Ascending aorta (tissue), 2 donors: ENCODE results near the gene ZC3H7A. TPM values are rescaled to one million over a fixed set of nuclear protein-coding genes. Genes with fewer than 3 reads are reported as not detected.

ENCODE experiments used
- DNase-seq, 2 donors: peaks; one replicate each; pipeline ENCODE4 v3.0.0-alpha.2; 2019; ENCODE audit warnings: low spot score in 2 of 2
- H3K27ac ChIP-seq, 2 donors: fragments of 200-600 bp; sonication (generic); one replicate each; pipeline ENCODE4 v1.5.1; 2016 to 2017; ENCODE audit warnings: mild to moderate bottlenecking in 1 of 2
- H3K27me3 ChIP-seq: fragments of 200-600 bp; sonication (generic); one replicate; pipeline ENCODE4 v1.5.1; 2017
- H3K36me3 ChIP-seq, 2 donors: fragments of 200-600 bp; sonication (generic); one replicate each; pipeline ENCODE4 v1.5.1; 2016
- H3K4me1 ChIP-seq, 2 donors: fragments of 200-600 bp; sonication (generic); one replicate each; pipeline ENCODE4 v1.5.1; 2016 to 2017; ENCODE audit warnings: mild to moderate bottlenecking in 1 of 2
- H3K4me3 ChIP-seq, 2 donors: fragments of 200-600 bp; sonication (generic); one replicate each; pipeline ENCODE4 v1.5.1; 2016 to 2017; ENCODE audit warnings: mild to moderate bottlenecking in 1 of 2
- H3K9me3 ChIP-seq, 2 donors: fragments of 200-600 bp; sonication (generic); one replicate each; pipeline ENCODE4 v1.5.1; 2016
- CTCF ChIP-seq, 3 experiments: fragments of 200-600 bp in 2 of 3; fragments of 450-650 bp in 1 of 3; sonication (generic) in 2 of 3; IDR thresholded peaks; one replicate each; pipeline ENCODE4 v1.5.1; 2016 to 2019; ENCODE audit warnings: antibody characterized with exemption in 3 of 3, mild to moderate bottlenecking in 1 of 3, moderate library complexity in 1 of 3
- intact Hi-C: fragments of 100-400 bp; cut with DNase I; formaldehyde crosslinking; loops from one replicate; pipeline ENCODE4 v1.15.1; 2023
- total RNA-seq: library from RNA; depleted of rRNA; stranded (reverse); fragments of >200 nt; gene quantifications from one replicate; pipeline ENCODE4 v1.1.0, GENCODE V29; 2016

The ZC3H7A gene
- total RNA-seq, 1 donor from 2014 or later, result 56.9 TPM

- H3K27me3 ChIP-seq, result no peaks in the 10 kb centered on the region
- H3K4me1 ChIP-seq, result peaks cover 2 to 41% of the 10 kb centered on the region in 2 donors
- TF ChIP-seq CTCF (IDR thresholded peaks at IDR 0.05), result no peak
- H3K4me3 ChIP-seq, result peak overlapping the region; percentile 38 to 41
- DNase-seq, result no peak
- H3K36me3 ChIP-seq, result peaks cover 6 to 13% of the 10 kb centered on the region in 2 donors
- intact Hi-C loops, result no loop called here
- H3K9me3 ChIP-seq, result no peaks in the 10 kb centered on the region
- H3K27ac ChIP-seq, result peak overlapping the region; percentile 88 to 90
These were observed 13.1 kb downstream of the ZC3H7A start for GRCh38 chr16:11784038-11784369.

GRCh38 chr16:11783319-11784037 is 13.6 kb downstream of the ZC3H7A start:
- DNase-seq, result no peak
- Histone ChIP-seq H3K4me3 (peak overlapping the region; percentile 38 to 41), H3K27me3 (no peaks in the 10 kb centered on the region), H3K36me3 (peaks cover 11 to 18% of the 10 kb centered on the region in 2 donors), H3K4me1 (peaks cover 2 to 41% of the 10 kb centered on the region in 2 donors), H3K9me3 (no peaks in the 10 kb centered on the region), H3K27ac (peak overlapping the region; percentile 88 to 90)
- TF ChIP-seq CTCF (IDR thresholded peaks at IDR 0.05), result no peak
- intact Hi-C loops, result loop anchor here (2.0 kb wide), 1 partner anchor 13 kb away; the partner anchor contains the start of gene ZC3H7A

- Histone ChIP-seq H3K36me3 (peaks cover 24 to 32% of the 10 kb centered on the region in 2 donors), H3K27ac (peak overlapping the region; percentile 88 to 90), H3K27me3 (no peaks in the 10 kb centered on the region), H3K4me1 (peaks cover 2 to 39% of the 10 kb centered on the region in 2 donors), H3K4me3 (peak overlapping the region in 1 of 2 donors; percentile 41), H3K9me3 (no peaks in the 10 kb centered on the region)
- no peak for TF ChIP-seq CTCF (IDR thresholded peaks at IDR 0.05)
- intact Hi-C loops, result loop anchor here (2.0 kb wide), 1 partner anchor 15 kb away; the partner anchor contains the start of gene ZC3H7A
- DNase-seq, result no peak
These were observed 15.3 kb downstream of the ZC3H7A start for GRCh38 chr16:11781773-11782172.

GRCh38 chr16:11780991-11781680 is 15.9 kb downstream of the ZC3H7A start:
- Histone ChIP-seq H3K9me3 (no peaks in the 10 kb centered on the region), H3K4me3 (peak overlapping the region in 1 of 2 donors; percentile 41), H3K4me1 (peaks cover 2 to 36% of the 10 kb centered on the region in 2 donors), H3K27ac (peak overlapping the region; percentile 88 to 90), H3K36me3 (peaks cover 30 to 38% of the 10 kb centered on the region in 2 donors), H3K27me3 (no peaks in the 10 kb centered on the region)
- intact Hi-C loops, result no loop called here
- no peak for TF ChIP-seq CTCF (IDR thresholded peaks at IDR 0.05)
- no peak for DNase-seq

- H3K4me1 ChIP-seq, result peaks cover 2 to 28% of the 10 kb centered on the region in 2 donors
- H3K27me3 ChIP-seq, result no peaks in the 10 kb centered on the region
- no peak overlapping the region for H3K4me3 ChIP-seq
- no peak for DNase-seq
- intact Hi-C loops, result no loop called here
- TF ChIP-seq CTCF (IDR thresholded peaks at IDR 0.05), result no peak
- H3K9me3 ChIP-seq, result no peaks in the 10 kb centered on the region
- H3K27ac ChIP-seq, result no peak overlapping the region
- peaks cover 47 to 58% of the 10 kb centered on the region in 2 donors for H3K36me3 ChIP-seq
These were observed 18.0 kb downstream of the ZC3H7A start for GRCh38 chr16:11779074-11779473.
